NK-92 (cell line): Measurements from ENCODE around the gene JCAD.
"Not testable (repeated sequence)": the region's sequence is repeated elsewhere in the genome, so short reads cannot be mapped to it uniquely, and the experiment has no call there.

Experiments
- DNase-seq: peaks from one replicate; lab custom pipeline; 2025; ENCODE audit not compliant: unreplicated experiment; lab: John Stamatoyannopoulos, UW

Gene JCAD

GRCh38 chr10:30059209-30060107, at the start of gene JCAD:
Gene JCAD (minus strand): TSS chr10:30059586. CDS start chr10:30047812, 11,774 bp downstream.
- DNase-seq: no peak

- no peak for DNase-seq
Observed at GRCh38 chr10:30106987-30107386, 47.6 kb upstream of the JCAD start.

- no peak for DNase-seq
Observed at GRCh38 chr10:30103595-30104320, 44.4 kb upstream of the JCAD start.

- DNase-seq: not testable (repeated sequence)
Observed at GRCh38 chr10:30099706-30100105, 40.3 kb upstream of the JCAD start.

- DNase-seq: no peak
Observed at GRCh38 chr10:30099101-30099500, 39.7 kb upstream of the JCAD start.

- DNase-seq: no peak
Observed at GRCh38 chr10:30098629-30099028, 39.2 kb upstream of the JCAD start.

GRCh38 chr10:30096564-30096963, 37.2 kb upstream of the JCAD start:
- no peak for DNase-seq

GRCh38 chr10:30095631-30096422, 36.4 kb upstream of the JCAD start:
- no peak for DNase-seq

- DNase-seq: no peak
Observed at GRCh38 chr10:30094601-30095000, 35.2 kb upstream of the JCAD start.

GRCh38 chr10:30093303-30093950, 34.0 kb upstream of the JCAD start:
- no peak for DNase-seq

- no peak for DNase-seq
Observed at GRCh38 chr10:30092151-30092790, 32.9 kb upstream of the JCAD start.

GRCh38 chr10:30091136-30091535, 31.8 kb upstream of the JCAD start:
- DNase-seq: no peak

GRCh38 chr10:30088178-30088577, 28.8 kb upstream of the JCAD start:
- no peak for DNase-seq

- no peak for DNase-seq
Observed at GRCh38 chr10:30083934-30084333, 24.5 kb upstream of the JCAD start.

GRCh38 chr10:30081182-30081581, 21.8 kb upstream of the JCAD start:
- no peak for DNase-seq

- no peak for DNase-seq
Observed at GRCh38 chr10:30080161-30080560, 20.8 kb upstream of the JCAD start.

GRCh38 chr10:30079408-30079807, 20.0 kb upstream of the JCAD start:
- DNase-seq: no peak

- DNase-seq: no peak
Observed at GRCh38 chr10:30075481-30075880, 16.1 kb upstream of the JCAD start.

GRCh38 chr10:30074933-30075332, 15.5 kb upstream of the JCAD start:
- DNase-seq: no peak

GRCh38 chr10:30074090-30074489, 14.7 kb upstream of the JCAD start:
- DNase-seq: no peak

GRCh38 chr10:30073767-30074060, 14.3 kb upstream of the JCAD start:
- DNase-seq: no peak
